ENCODE measurements around the gene PHACTR1.

PHACTR1 gene

DNA sequence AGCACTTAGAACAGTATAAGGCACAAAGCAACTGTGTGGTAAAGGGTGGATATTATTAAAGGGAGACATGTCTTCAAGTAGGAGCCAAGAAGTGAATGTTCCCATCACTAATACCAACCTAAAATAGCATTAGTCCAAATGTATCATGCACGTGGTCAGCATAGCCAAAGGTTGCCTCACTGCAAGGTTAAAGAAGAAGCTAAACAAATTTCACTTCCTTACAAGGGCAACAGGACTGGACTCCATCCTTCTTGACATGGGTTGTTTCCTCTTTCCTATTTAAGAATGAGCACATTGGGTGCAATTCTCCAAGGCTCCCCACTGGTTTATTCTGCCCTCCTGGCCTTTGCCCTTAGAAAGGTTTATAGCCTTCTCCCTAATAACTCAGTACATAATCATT, 186.7 kb downstream of the PHACTR1 start:
- H3K27ac ChIP-seq (ENCODE audit: low read depth, low read length, poor library complexity, severe bottlenecking), result no peak overlapping the region
- H3K9me2 ChIP-seq (ENCODE audit: low read depth, low read length), result no peaks in the 10 kb centered on the region
- H3F3A ChIP-seq (ENCODE audit: insufficient read depth, low read length), result no peaks in the 10 kb centered on the region
- no peak overlapping the region for H3K4me2 ChIP-seq (ENCODE audit: low read length)
- H2AFZ ChIP-seq (ENCODE audit: low read length), result no peak overlapping the region
- no peaks in the 10 kb centered on the region for H3K27me3 ChIP-seq (ENCODE audit: insufficient read depth, low read length)
- no peaks in the 10 kb centered on the region for H3K4me1 ChIP-seq (ENCODE audit: insufficient read depth, low read length, severe bottlenecking)
- no peaks in the 10 kb centered on the region for H4K20me1 ChIP-seq (ENCODE audit: insufficient read depth, low read length)
- no peaks in the 10 kb centered on the region for H3K79me2 ChIP-seq (ENCODE audit: insufficient read depth, low read length)
- no peak overlapping the region for H3K4me3 ChIP-seq (ENCODE audit: low read depth, low read length, poor library complexity, severe bottlenecking)
- H3K9me3 ChIP-seq (ENCODE audit: low read length), result no peaks in the 10 kb centered on the region
- no peak overlapping the region for H3K9ac ChIP-seq (ENCODE audit: low read length)
- no peaks in the 10 kb centered on the region for H3K36me3 ChIP-seq (ENCODE audit: insufficient read depth, low read length)
- TF ChIP-seq EZH2 (IDR thresholded peaks at IDR 0.05; ENCODE audit: borderline replicate concordance, low read length) (no peak), CTCF (IDR thresholded peaks at IDR 0.05; ENCODE audit: low read length) (no peak)

DNA sequence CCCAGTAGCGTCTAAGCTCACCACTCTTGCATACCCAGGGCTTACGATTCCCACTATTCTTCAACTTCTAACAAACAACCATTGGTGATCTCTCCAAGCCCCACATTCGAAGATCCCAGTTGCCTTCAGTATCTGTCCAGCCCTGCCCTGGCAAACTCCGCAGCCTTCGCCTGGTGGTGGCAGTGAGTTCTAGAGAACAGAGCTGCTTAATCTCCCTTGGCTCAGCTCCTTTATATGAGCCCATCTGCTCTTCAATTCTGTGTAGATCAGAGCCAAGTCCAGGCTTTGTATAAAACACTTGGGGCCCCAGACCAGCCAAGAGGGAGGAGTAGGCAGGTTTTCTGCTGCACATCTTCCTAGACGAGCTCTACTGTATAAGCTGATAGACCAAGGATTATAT, 193.3 kb downstream of the PHACTR1 start:
- no peaks in the 10 kb centered on the region for H3K79me2 ChIP-seq (ENCODE audit: insufficient read depth, low read length)
- H2AFZ ChIP-seq (ENCODE audit: low read length), result no peak overlapping the region
- H4K20me1 ChIP-seq (ENCODE audit: insufficient read depth, low read length), result no peaks in the 10 kb centered on the region
- no peaks in the 10 kb centered on the region for H3F3A ChIP-seq (ENCODE audit: insufficient read depth, low read length)
- no peaks in the 10 kb centered on the region for H3K9me3 ChIP-seq (ENCODE audit: low read length)
- H3K27me3 ChIP-seq (ENCODE audit: insufficient read depth, low read length), result no peaks in the 10 kb centered on the region
- H3K4me3 ChIP-seq (ENCODE audit: low read depth, low read length, poor library complexity, severe bottlenecking), result no peak overlapping the region
- H3K4me2 ChIP-seq (ENCODE audit: low read length), result no peak overlapping the region
- H3K36me3 ChIP-seq (ENCODE audit: insufficient read depth, low read length), result no peaks in the 10 kb centered on the region
- H3K27ac ChIP-seq (ENCODE audit: low read depth, low read length, poor library complexity, severe bottlenecking), result no peak overlapping the region
- H3K4me1 ChIP-seq (ENCODE audit: insufficient read depth, low read length, severe bottlenecking), result no peaks in the 10 kb centered on the region
- no peak for TF ChIP-seq CTCF (IDR thresholded peaks at IDR 0.05; ENCODE audit: low read length)
- TF ChIP-seq EZH2 (IDR thresholded peaks at IDR 0.05; ENCODE audit: borderline replicate concordance, low read length), result no peak
- H3K9ac ChIP-seq (ENCODE audit: low read length), result no peak overlapping the region
- no peaks in the 10 kb centered on the region for H3K9me2 ChIP-seq (ENCODE audit: low read depth, low read length)

DNA sequence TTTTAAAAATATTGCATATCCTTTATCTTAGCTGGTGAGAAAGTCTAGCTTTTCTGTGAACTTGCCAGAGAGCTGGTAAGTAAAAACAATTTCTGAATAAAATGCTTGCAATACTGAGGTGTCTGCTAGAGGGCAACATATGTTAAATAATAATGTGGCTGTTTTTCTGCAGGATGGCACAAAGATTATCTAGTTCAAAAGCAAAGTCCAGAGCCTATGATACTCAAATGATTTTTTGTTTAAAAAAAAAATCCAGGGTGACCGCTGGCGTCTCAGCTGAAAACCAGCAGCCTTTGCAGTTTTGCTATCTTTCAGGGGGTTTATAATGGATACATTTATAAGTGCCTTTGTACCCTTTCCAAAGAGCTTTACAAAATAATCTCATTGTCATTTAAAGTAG, 194.9 kb downstream of the PHACTR1 start:
- no peaks in the 10 kb centered on the region for H3K79me2 ChIP-seq (ENCODE audit: insufficient read depth, low read length)
- H3K27me3 ChIP-seq (ENCODE audit: insufficient read depth, low read length), result no peaks in the 10 kb centered on the region
- no peaks in the 10 kb centered on the region for H3K9me3 ChIP-seq (ENCODE audit: low read length)
- H3K9me2 ChIP-seq (ENCODE audit: low read depth, low read length), result no peaks in the 10 kb centered on the region
- H3K27ac ChIP-seq (ENCODE audit: low read depth, low read length, poor library complexity, severe bottlenecking), result no peak overlapping the region
- H3K9ac ChIP-seq (ENCODE audit: low read length), result no peak overlapping the region
- TF ChIP-seq EZH2 (IDR thresholded peaks at IDR 0.05; ENCODE audit: borderline replicate concordance, low read length) (no peak), CTCF (IDR thresholded peaks at IDR 0.05; ENCODE audit: low read length) (peak; percentile 36)
- no peak overlapping the region for H3K4me2 ChIP-seq (ENCODE audit: low read length)
- no peaks in the 10 kb centered on the region for H4K20me1 ChIP-seq (ENCODE audit: insufficient read depth, low read length)
- no peaks in the 10 kb centered on the region for H3F3A ChIP-seq (ENCODE audit: insufficient read depth, low read length)
- no peaks in the 10 kb centered on the region for H3K36me3 ChIP-seq (ENCODE audit: insufficient read depth, low read length)
- no peak overlapping the region for H2AFZ ChIP-seq (ENCODE audit: low read length)
- no peaks in the 10 kb centered on the region for H3K4me1 ChIP-seq (ENCODE audit: insufficient read depth, low read length, severe bottlenecking)
- no peak overlapping the region for H3K4me3 ChIP-seq (ENCODE audit: low read depth, low read length, poor library complexity, severe bottlenecking)

Measured in OCI-LY1 (cell line).